MM.1S (cell line): ENCODE data around the gene FOXL2.

ENCODE experiments used
- DNase-seq: peaks from one replicate; pipeline ENCODE4 v3.0.0-alpha.2; 2015
- H2AFZ ChIP-seq: fragments of 300-600 bp; sonication (generic); 2 replicates; pipeline ENCODE4 v1.6.0; 2016; ENCODE audit warnings: antibody characterized with exemption, low read length
- H3F3A ChIP-seq: fragments of 300-600 bp; sonication (generic); 2 replicates; pipeline ENCODE4 v1.6.1; 2016; ENCODE audit warnings: mild to moderate bottlenecking, antibody characterized with exemption, low read length, moderate library complexity, mixed read lengths; ENCODE audit not compliant: insufficient read depth
- H3K27ac ChIP-seq: fragments of 300-600 bp; sonication (generic); 2 replicates; pipeline ENCODE4 v1.5.1; 2016; ENCODE audit warnings: mild to moderate bottlenecking, low read length
- H3K27me3 ChIP-seq: fragments of 300-600 bp; sonication (generic); replicated peaks from 2 replicates; pipeline ENCODE4 v1.6.0; 2016; ENCODE audit warnings: low read length; ENCODE audit not compliant: insufficient read depth
- H3K36me3 ChIP-seq: fragments of 300-600 bp; sonication (generic); replicated peaks from 2 replicates; pipeline ENCODE4 v1.6.1; 2016; ENCODE audit warnings: mild to moderate bottlenecking, low read length, mixed read lengths; ENCODE audit not compliant: insufficient read depth
- H3K4me1 ChIP-seq: fragments of 300-600 bp; sonication (generic); 2 replicates; pipeline ENCODE4 v1.6.1; 2016; ENCODE audit warnings: low read length, mixed read lengths
- H3K4me2 ChIP-seq: fragments of 300-600 bp; sonication (generic); 2 replicates; pipeline ENCODE4 v1.6.0; 2016; ENCODE audit warnings: low read depth, low read length
- H3K4me3 ChIP-seq: fragments of 300-600 bp; sonication (generic); 2 replicates; pipeline ENCODE4 v1.5.1; 2016; ENCODE audit warnings: low read length, mixed read lengths
- H3K79me2 ChIP-seq: fragments of 300-600 bp; sonication (generic); 2 replicates; pipeline ENCODE4 v1.6.1; 2016; ENCODE audit warnings: mixed run types, low read length, mixed read lengths
- H3K9ac ChIP-seq: fragments of 300-600 bp; sonication (generic); 2 replicates; pipeline ENCODE4 v1.6.1; 2016; ENCODE audit warnings: low read length, mixed read lengths
- H3K9me2 ChIP-seq: fragments of 300-600 bp; sonication (generic); replicated peaks from 2 replicates; pipeline ENCODE4 v1.6.1; 2016; ENCODE audit warnings: mild to moderate bottlenecking, low read length, mixed read lengths; ENCODE audit not compliant: insufficient read depth
- H3K9me3 ChIP-seq: fragments of 300-600 bp; sonication (generic); replicated peaks from 2 replicates; pipeline ENCODE4 v1.6.1; 2016; ENCODE audit warnings: mild to moderate bottlenecking, low read length, mixed read lengths; ENCODE audit not compliant: insufficient read depth
- H4K20me1 ChIP-seq: fragments of 300-600 bp; sonication (generic); 2 replicates; pipeline ENCODE4 v1.6.1; 2016; ENCODE audit warnings: mild to moderate bottlenecking, low read length, moderate library complexity, mixed read lengths; ENCODE audit not compliant: insufficient read depth
- EZH2 ChIP-seq: fragments of 300-600 bp; sonication (generic); optimal IDR thresholded peaks from 2 replicates; pipeline ENCODE3; 2017; ENCODE audit warnings: low read depth, mild to moderate bottlenecking, antibody characterized with exemption, low read length, mixed read lengths
- EZH2phosphoT487 ChIP-seq: fragments of 300-600 bp; sonication (generic); IDR thresholded peaks from 2 replicates; pipeline ENCODE4 v1.6.1; 2018; ENCODE audit warnings: antibody characterized with exemption, low read length
- TF ChIP-seq, protein P1 (sequence below): fragments of 300-600 bp; sonication (generic); IDR thresholded peaks from 2 replicates; pipeline ENCODE4 v1.5.1; 2016; ENCODE audit warnings: antibody characterized with exemption, low read length, mixed read lengths

The FOXL2 gene

DNA sequence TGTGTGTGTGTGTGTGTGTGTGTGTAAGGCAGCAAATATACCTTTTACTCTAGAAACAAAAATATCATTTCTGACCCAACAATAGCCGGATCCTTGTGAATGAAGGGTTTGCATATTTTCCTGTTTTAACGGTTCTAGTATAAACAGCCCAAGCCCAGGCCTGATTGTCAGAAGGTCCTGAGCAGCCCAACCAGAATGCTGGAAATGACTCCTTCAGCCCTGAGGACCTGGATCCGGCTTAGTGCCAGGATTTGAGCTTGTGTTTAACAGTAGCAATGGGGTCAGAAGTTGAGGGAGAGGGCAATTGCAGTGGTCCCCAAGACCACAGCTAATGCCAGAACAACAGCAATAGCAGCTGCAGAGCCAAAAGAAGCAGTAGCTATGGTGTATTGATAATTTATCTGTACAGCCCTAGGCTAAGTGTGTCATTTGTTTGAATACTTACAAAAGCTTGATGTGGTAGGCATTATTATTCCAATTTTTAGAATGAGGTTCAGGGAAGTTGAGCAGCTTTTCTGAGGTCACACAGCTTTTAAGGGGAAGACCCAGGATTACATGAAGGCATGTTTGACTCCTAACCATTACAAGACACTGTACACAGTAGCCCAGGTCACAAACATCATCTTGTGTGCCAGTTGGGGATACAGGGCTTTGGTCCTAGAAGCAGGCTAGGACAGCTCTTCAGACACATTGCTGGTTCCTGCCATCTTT lies 12.8 kb downstream of the FOXL2 start:
- TF ChIP-seq EZH2 (no peak), EZH2phosphoT487 (no peak)
- TF ChIP-seq, protein P1, sequence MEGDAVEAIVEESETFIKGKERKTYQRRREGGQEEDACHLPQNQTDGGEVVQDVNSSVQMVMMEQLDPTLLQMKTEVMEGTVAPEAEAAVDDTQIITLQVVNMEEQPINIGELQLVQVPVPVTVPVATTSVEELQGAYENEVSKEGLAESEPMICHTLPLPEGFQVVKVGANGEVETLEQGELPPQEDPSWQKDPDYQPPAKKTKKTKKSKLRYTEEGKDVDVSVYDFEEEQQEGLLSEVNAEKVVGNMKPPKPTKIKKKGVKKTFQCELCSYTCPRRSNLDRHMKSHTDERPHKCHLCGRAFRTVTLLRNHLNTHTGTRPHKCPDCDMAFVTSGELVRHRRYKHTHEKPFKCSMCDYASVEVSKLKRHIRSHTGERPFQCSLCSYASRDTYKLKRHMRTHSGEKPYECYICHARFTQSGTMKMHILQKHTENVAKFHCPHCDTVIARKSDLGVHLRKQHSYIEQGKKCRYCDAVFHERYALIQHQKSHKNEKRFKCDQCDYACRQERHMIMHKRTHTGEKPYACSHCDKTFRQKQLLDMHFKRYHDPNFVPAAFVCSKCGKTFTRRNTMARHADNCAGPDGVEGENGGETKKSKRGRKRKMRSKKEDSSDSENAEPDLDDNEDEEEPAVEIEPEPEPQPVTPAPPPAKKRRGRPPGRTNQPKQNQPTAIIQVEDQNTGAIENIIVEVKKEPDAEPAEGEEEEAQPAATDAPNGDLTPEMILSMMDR, result no peak
- H3K9me3 ChIP-seq, result no peaks in the 10 kb centered on the region
- H3K36me3 ChIP-seq, result no peaks in the 10 kb centered on the region
- no peaks in the 10 kb centered on the region for H4K20me1 ChIP-seq
- H3K4me3 ChIP-seq, result no peak overlapping the region
- no peak for DNase-seq
- no peaks in the 10 kb centered on the region for H3F3A ChIP-seq
- H3K27ac ChIP-seq, result no peak overlapping the region
- no peaks in the 10 kb centered on the region for H3K4me1 ChIP-seq
- no peaks in the 10 kb centered on the region for H3K79me2 ChIP-seq
- H3K9ac ChIP-seq, result no peak overlapping the region
- no peak overlapping the region for H3K4me2 ChIP-seq
- no peaks in the 10 kb centered on the region for H3K9me2 ChIP-seq
- H2AFZ ChIP-seq, result no peak overlapping the region
- H3K27me3 ChIP-seq, result peaks cover 28% of the 10 kb centered on the region

DNA sequence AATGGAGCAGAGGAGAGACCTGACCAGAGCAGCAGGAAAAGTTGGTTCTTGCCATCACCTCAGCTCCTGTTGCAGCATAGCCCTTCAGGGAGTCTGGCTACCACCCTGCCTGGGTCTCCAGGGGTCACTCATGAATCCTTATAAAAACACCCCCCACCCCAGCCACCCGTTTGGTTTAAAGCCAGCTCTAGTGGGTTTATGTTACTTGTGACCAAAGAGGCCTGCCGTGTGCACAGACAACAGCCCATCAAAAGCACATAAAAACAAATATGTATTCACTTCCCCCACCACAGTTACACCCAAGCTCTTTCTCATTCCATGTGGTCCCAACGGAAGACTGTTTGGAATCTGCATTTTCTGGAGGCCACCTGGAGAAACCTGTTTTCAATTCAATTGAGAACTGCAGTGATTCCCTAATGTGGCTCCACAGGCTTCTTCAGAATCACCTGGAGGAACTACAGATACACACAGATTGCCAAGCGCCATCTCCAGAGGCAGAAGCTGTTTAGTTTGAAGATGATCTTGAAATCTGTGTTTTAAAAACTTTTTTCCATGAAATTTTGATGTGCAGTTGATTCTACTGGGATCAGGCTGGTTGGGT lies 13.8 kb downstream of the FOXL2 start:
- Histone ChIP-seq H4K20me1 (no peaks in the 10 kb centered on the region), H2AFZ (no peak overlapping the region), H3K9ac (no peak overlapping the region), H3K27me3 (peaks cover 18% of the 10 kb centered on the region), H3K4me3 (no peak overlapping the region), H3K9me3 (no peaks in the 10 kb centered on the region), H3K4me1 (no peaks in the 10 kb centered on the region), H3F3A (no peaks in the 10 kb centered on the region), H3K79me2 (no peaks in the 10 kb centered on the region), H3K4me2 (no peak overlapping the region), H3K27ac (no peak overlapping the region), H3K36me3 (no peaks in the 10 kb centered on the region), H3K9me2 (no peaks in the 10 kb centered on the region)
- TF ChIP-seq, protein P1, result no peak
- TF ChIP-seq EZH2, result no peak
- no peak for TF ChIP-seq EZH2phosphoT487
- no peak for DNase-seq

DNA sequence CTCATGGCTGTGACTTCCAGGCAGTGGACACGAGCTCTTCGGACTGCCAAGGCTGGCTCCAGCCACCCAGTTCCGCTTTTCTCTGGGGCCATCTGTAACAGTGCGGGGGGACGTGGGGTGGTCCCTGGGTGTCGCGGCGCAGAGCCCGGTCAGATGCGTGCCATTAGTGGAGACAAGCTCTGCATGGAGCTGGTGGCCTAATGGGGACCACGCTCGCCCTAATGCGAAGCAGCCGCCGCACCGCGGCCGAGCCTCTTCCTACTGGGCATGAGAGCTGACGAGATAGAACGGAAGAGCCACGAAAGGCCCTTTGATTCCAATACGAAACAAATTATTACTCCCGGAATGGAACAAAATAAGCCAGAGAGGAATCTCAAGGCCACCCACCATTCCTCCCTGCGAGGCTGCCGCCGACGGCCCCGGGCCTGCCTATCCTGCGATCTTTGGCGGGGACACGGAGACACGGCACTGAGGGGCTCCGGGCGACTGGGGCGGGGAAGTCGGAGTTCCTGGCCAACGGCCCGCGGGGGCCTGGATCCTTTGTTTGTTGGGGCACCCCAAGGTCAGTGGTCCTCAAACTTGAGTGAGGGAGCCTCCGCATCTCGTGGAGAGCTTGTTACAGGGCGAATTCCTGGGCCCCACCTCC lies 18.1 kb downstream of the FOXL2 start:
- DNase-seq, result no peak
- Histone ChIP-seq H3K9me3 (no peaks in the 10 kb centered on the region), H3K4me1 (no peaks in the 10 kb centered on the region), H3F3A (no peaks in the 10 kb centered on the region), H3K27ac (no peak overlapping the region), H3K4me2 (no peak overlapping the region), H3K79me2 (no peaks in the 10 kb centered on the region), H3K36me3 (no peaks in the 10 kb centered on the region), H4K20me1 (no peaks in the 10 kb centered on the region), H3K9me2 (no peaks in the 10 kb centered on the region), H3K27me3 (no peaks in the 10 kb centered on the region), H3K4me3 (no peak overlapping the region), H2AFZ (no peak overlapping the region), H3K9ac (no peak overlapping the region)
- TF ChIP-seq EZH2, result no peak
- TF ChIP-seq, protein P1, result no peak
- TF ChIP-seq EZH2phosphoT487, result no peak
